GM21717 (cell line): ENCODE results near the gene KCNJ1.

Experiments
- ATAC-seq: cut with Tn5 transposase; IDR thresholded peaks from one replicate; pipeline ENCODE4 v1.9.1; 2021; ENCODE audit warnings: mild to moderate bottlenecking, moderate library complexity; ENCODE audit not compliant: unreplicated experiment

KCNJ1 gene

DNA sequence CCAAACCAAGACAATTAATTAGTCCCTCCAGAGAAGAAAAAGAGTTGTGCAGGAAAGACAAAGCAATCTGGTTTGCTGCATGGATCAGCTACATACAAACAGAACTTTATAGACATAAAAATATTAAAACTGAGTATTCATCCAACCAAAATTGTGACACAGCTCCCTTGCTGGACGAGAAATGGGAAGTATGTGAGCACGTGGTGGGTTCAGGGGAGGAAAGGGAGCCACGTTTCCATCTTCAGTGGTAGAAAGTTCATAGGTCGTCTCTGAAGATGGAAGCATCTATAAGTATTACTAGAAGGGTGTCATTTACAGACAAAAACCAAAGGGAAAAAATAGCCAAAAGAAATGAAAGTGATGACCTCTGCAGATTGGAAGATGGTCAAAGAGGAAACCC, 17.0 kb upstream of the KCNJ1 start:
- ATAC-seq = no peak

DNA sequence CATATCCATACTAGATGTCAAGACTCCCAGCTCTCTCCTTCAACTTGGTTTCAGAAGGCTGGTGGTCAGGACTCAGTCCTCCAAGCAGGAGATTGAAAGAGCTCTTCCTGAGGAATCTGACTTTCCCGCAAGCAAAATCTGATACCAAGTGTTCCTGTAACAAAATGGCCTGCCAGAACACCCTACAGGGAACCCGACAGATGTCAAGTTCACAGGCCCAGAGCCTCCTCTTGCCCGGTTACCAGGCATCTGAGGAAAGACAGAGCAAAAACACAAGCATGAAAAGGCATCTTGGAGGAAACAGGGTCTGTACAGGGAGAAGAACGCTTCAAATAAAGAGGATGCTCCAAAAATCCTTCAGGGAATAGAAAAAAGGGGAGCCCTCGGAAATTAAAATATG, 15.4 kb upstream of the KCNJ1 start:
- ATAC-seq = no peak

DNA sequence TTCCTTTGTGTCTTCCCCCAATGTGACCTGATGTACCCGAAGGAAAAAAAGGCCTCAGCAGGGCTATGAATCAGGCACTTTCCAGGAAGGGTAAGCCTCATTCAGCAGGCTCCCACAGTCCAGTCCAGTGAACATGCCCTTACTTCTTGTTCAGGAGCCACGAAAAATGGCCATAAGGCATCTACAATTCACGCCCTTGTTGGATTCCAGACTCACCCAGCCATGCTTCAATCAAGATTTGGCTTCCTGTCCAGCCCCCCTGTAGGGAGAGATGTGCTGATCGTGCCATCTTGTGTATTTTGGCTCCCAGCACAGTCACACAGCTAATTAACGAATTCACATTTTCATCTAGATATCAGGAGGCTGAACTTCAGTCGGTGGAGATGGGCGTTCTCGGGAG, 14.1 kb upstream of the KCNJ1 start:
- ATAC-seq = no peak

DNA sequence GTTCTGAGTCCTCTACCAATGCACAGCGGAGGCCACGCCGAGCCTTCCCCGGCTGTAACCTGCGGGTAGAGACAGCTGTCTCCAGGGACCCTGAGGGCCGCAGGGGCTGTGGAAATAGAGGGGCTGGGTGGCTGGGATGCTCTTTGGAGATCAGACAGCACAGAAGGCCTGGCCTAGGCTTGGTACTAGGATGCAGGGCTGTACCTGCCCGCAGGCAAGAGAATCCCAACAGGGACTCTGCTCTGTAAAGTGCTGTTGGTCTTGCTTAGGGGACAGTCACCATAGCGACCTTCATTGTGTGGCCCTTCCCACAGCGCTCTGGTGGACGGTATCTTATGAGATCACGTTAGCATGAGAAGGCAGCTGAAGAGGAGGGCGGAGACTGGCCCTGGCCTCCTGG, 12.7 kb upstream of the KCNJ1 start:
- ATAC-seq = no peak

DNA sequence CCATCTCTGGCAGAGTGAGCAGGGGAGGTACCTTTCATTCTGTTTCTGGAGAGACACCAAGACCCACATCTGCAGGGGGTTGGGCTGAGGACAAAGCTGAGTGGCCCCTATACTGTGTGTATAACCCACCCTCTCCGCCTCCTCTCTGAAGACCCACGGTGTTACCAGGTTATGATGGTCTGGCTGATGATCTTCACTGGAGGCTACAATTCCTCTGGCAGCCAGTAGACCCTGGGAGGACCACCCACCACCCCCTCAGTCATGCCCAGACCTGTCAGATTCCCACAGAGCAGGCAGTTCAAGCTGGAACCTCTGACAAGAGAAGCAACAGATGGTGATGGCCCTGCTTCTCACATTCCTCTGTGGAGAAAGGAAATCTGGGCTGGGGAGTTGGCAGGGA, 11.4 kb upstream of the KCNJ1 start:
- no peak for ATAC-seq

DNA sequence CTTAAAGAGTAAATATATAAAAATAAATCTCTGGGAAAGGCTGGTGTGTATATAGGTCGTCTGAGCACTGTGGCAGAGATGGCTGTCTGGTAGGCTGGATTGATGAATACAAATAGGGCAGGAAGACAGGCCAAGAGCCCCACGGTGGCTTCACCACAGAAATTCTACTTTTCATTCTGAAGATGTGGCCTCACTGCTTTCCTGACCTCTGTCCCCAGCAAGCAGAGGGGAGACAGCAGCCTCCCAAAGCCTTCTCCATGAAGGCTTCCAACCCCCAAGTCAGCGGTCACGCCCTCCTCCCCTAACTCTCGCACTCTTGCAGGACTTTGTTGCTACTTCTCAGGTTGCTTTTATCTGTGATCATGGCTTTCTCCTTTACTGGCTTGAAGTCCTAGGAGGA, 10.6 kb upstream of the KCNJ1 start:
- ATAC-seq = no peak

DNA sequence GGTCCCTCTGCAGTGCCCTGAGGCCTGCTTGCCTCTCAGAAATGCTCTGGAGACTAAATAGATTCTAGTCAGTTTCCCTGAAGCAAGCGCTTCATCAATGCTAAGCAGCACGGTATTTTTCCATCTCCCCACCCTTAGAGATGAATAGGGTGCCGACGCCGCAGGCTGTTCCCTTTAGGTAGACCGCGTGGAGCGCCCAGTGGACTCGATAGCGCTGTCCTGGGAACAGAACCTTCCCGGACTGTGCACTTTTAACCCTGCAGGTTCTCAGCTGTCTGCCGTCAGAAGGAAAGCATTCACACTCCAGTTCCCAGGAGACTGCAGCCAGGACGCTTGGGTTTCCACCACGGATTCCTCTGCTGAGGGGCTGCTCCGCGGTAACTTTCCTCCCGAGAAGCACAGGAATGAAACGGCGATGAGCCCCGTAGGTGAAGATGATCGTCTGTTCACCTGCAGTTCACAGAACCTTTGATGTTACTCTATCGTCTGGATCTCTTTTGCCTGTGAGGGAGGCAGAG, 9.1 kb upstream of the KCNJ1 start:
- ATAC-seq = no peak

DNA sequence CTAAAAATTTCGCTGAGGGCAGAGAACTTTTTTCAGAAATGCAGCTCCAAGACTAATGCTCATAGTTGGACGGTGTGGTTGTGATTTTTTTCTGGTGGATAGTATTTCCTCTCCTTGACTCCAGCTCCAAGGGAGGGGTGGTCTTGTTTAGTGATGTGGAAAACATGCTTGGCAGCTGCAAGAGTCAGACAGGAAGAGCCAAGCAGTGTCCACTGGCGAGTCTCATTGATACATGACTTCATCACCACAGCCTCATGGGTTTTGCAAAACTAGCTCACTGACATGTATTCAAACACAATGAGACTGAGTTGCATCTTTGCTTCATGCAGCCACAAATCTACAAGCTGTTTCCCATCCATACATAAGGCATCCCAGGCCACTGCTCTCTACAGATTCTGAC, 7.3 kb upstream of the KCNJ1 start:
- ATAC-seq = no peak

DNA sequence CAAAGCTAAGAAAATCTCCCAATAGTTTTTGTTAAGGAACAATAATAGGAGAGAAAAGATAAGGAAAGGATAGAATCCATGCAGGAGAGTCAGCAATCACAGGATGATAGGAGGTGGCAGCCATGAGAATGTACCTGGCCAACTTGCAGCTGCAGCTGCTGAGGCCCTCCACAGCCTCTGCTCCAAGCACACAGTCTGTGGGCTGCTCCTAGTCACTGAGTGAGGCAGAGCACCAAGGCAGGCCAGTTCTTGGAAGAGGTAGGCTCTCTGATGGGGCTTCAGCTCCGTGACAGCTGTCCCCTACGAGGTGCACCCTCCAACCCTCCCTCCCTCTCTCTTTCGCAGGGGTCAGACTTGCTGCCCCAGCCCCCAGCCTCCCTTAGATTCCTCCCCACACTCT, 5.5 kb upstream of the KCNJ1 start:
- no peak for ATAC-seq

DNA sequence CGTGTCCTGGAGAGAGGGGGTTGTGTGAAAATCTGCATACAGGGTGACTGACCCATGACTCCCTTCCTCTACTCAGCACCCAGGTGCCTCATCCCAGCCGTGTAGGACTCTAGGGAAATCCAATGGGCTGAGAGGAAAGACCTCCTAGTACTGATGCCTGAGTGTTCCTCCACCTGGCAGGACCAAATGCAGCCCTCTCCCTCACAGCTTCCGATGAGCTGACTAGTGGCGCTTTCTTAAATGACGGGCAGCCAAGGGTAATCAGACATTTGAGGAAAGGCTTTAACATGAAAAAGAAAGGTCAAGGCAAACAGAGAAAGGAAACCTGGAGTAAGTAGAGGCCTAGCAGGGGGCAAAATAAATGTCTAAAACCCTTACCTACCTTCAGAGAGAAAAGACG, 5.0 kb upstream of the KCNJ1 start:
- no peak for ATAC-seq

DNA sequence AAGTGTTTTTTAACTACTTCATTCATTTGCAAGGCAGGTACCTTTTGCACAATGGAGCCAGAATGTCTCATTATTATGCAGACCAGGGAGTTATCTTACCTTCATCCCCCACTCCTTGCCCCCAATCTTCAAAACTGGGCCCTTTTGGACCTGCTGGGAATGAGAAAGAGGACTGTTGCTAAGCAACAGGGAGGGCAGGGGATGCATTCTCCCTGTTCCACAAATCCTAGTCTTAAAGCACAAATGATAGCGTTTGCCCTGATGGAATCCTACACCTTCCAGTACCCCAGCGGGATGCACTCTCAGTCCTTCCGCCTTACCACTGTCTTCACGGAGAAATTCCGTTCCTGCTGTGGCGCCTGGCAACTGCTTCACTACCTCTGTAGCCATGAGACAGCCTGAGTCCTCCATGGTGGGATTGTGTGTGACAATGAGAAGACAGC, 4.1 kb upstream of the KCNJ1 start:
- no peak for ATAC-seq

DNA sequence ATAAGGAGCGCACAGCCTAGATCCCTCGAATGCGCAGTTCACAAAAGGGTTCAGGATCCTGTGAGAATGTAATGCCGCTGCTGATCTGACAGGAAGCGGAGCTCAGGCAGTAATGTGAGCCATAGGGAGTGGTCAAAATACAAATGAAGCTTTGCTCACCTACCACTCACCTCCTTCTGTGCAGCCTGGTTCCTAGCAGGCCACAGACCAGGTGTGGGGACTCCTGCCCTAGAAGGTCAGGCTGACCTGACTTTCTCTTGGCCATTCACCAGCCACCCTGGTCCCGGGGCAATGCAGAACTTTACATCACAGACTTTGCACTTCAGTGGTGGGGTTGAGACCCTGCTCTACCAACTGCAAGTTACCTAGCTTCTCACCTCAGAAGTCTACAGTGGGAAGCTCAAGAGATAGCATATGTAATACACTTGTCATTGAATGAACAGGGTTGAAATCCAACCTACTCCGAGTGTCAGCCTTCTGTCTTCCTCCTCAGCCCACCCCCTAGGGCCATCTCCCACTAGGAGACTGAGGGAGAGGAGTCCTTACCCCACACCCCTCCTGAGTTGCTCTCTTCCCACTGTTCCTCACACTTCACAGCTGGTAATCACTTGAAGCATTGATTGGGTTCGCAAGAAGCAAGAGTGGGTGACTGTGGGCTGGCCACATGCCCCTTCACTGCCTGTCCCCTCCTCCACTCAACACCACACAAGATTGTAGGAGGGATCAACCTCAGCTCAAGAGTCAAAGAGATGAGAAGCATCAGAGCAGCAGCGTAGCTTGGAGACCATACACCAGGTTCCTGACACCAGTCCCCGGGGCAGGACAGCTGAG, 2.0 kb upstream of the KCNJ1 start:
- ATAC-seq = no peak

DNA sequence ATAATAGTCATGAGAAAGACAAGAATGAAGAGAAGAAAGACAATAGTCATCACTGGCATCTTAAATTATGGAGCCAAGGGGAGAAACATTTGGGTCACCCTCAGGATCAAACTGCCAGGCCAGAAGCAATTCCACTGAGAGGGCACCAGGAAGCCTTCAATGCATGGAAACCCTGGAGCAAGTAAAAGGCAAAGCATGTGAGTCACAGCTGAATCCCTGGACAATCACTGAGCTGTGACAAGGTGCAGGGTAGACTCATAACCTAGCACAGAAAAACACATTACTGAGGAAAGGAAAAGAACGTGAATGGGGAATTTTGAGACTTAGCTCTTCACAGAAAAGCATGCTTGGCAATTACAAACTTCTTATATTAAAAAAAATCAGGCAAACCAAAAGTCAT, 1.6 kb downstream of the KCNJ1 start:
- no peak for ATAC-seq

DNA sequence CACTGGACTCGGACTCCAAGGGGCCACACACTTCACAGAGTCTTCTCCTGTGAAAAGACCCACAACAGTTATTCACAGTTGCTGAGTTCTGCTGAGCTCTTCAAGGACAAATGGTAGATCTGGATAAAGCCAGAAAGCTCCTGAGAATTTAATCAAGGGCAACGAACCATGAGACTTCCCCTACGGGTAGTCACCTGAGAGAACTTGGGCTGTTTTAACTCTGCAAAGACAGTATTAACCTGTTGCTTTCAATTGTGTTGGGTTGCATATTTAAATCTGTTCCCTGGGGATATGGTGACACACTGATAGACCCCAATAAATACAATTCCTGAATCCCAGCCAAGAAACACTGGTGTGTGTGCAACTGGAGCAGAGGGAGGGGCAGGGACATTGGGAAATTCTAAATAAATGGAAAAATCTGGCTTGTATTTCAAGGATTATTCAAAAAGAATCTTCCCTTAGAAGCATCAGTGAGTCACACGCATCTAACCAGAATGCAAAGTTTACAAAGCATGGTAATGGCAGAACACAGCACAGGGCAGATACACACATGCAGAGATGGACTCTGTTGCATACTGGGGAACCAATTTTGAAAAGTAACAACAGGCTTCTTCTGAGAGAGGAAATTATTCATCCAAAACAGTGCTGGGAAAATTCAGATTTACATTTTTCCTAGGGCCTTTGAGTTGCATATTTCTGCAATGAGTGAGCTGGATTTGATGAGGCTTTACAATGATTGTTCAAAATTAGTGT, 4.0 kb downstream of the KCNJ1 start:
- ATAC-seq = no peak

DNA sequence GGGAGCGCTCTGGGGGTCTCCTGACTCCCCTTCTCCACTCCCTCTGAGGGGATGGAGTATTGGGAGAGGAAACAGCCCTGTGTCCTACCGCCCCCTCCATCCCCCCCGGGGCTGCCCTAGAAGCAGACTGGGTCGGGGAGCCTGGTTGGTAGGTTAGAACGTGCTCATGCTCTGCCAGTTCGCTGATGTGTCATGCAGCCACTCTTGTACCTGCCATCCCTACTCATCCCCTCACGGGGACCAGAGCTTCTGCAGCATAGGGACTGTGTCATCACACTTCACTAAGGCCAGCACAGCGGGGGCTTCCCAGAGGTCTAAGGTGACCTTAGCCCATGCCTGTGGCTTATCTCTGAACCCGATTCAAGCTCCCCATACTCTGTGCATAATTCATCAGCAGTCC, 4.7 kb downstream of the KCNJ1 start:
- ATAC-seq = no peak

DNA sequence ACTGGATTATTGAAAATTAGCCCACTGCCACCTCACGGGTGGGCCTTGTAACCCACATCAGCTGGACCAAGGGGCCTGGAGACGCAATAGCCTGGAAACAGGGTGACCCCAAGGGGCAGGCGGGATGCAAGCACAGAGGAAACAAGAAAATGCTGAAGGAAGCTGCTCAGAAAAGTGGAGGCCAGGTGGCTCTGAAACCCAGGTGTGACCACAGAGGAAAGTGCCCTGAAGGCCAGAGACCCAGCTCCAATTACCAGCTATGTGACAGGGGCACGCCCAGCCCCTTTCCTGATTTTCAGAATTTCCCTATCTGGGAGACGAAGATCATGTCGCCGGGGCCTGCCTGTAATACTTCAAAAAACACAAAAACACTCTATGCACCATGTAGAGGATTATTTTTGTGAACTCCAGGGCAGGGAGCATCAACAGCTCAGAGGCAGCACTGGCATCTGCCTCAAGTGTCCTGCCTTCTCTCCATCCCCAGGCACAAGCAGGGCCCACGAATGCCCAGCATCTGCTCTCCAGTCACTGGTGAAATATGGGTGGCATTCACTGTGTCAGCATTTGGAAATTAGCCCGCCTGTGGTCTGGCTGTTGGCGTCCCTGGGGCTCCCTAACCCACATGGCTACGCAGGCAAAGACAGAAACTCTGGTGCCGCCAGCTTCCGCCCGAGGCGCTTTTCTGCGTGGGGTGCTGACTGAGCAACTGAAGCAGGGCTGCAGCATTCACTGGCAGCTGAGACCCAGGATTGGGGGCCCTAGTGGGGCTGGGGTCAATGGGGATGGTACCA, 6.3 kb downstream of the KCNJ1 start:
- no peak for ATAC-seq

DNA sequence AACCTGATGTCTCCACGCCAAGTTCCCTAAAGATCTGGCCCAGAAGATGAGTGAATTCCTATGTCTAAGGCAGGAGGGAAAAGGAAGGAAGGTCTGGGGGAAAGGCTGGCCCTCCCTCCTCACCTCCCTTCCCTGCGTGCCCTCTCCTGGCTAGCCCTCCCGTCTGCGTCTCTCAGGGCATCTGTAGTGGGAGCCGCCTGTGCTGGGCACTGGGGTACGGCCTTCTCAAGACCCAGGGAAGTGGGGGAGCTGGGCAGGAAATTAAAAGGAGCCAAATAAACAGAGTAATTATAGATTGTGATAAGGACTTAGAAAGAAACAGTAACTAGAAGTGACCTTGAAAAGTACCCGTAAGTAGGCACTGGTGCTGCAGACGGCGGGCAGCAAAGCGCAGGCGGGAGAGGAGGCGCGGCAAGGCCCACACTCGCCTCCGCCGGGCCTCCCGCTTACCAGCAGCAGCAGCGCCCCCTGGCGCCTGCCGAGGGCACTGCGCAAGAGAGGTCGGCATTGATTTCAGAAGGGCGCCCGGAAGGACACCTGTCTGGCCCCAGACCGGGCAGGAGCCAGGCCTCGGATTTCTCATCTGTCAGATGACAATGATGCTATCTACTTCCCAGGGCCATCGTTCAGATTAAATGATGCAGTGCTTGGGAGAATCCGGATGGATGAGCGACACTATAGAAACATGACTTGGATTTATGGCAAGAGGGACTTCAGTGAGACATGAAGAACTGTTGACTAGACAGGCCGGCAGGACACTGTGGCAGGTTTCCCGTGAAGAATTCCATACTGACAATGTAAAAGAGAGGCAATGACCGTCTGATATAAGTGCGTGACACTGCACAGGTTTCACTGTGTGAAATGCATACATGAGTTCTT, 7.3 kb downstream of the KCNJ1 start:
- peak; percentile 89 for ATAC-seq

DNA sequence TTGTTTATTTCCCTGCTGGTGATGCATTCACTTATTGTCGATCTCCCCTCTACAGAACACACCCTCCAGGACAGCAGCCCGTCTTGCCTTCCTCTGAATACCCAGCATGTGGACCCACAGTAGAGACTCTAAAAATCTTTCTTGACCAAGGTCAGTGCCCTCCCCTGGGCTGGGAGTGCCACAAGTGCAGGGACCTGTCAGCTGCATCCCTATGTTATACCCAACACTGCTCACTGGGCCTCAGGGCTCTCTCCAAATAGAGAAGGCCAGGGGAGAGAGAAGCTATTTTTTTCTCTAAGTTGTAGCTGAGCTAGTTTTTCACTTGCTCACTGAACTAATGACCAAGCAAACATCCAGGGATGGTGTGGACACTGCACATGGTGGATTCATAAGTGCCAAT, 9.8 kb downstream of the KCNJ1 start:
- ATAC-seq = no peak

DNA sequence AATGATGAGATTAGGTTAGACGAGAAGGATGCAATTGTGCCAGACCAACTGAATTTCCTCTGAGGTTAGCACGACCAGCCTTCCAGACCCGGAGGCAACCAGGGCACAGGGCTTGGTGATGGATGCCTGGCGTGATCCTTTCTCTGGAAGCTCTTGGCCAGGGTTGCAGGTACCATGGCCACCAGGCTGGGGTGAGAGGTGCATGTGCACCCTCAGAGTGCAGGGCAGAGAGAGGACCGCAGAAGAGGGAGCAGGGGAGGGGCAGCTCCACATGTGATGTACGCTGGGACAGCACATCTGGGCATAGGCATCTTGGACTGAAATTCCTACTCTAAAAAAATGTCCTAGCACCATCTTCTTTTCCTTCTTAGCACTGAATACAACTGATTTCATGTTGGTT, 10.9 kb downstream of the KCNJ1 start:
- no peak for ATAC-seq

DNA sequence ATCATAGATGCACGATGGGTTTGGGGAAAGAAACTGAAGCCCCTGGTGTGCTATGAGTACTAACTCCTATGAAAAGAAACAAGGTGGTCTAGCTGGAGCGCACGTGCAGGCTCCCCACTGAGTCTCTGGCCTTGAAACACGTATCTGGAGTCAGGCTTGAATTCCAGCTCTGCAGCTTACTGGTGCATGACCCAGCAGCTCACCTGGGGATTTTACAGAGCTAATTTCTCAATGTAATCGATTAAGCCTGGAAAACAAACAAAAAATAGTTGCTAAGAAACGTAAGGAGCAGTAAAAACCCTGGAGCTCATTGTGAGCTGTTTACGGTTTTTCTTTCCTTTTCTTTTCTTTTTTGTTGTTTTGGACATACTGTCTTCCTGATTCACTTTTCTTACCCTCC, 12.3 kb downstream of the KCNJ1 start:
- no peak for ATAC-seq
